Neural progenitor cell (in vitro differentiated cells): ENCODE data around the gene KLHL29. TPM values are rescaled to one million over a fixed set of nuclear protein-coding genes. Genes with fewer than 3 reads are reported as not detected.

ENCODE experiments used
- DNase-seq: peaks from one replicate; pipeline ENCODE4 v3.0.0-alpha.2; 2016; ENCODE audit warnings: low spot score
- H2AFZ ChIP-seq: fragments of 200-600 bp; sonication (generic); replicated peaks from 2 replicates; pipeline ENCODE4 v1.6.1; 2016; ENCODE audit warnings: antibody characterized with exemption
- H3F3A ChIP-seq: fragments of 200-600 bp; sonication (generic); 2 replicates; pipeline ENCODE4 v1.6.1; 2016; ENCODE audit warnings: antibody characterized with exemption, low read depth
- H3K27ac ChIP-seq: fragments of 200-600 bp; sonication (generic); 2 replicates; pipeline ENCODE4 v1.5.1; 2016; ENCODE audit warnings: mild to moderate bottlenecking
- H3K27me3 ChIP-seq: fragments of 200-600 bp; sonication (generic); 2 replicates; pipeline ENCODE4 v1.6.1; 2016; ENCODE audit warnings: mild to moderate bottlenecking, moderate library complexity
- H3K36me3 ChIP-seq: fragments of 200-600 bp; sonication (generic); 2 replicates; pipeline ENCODE4 v1.5.1; 2016
- H3K4me1 ChIP-seq: fragments of 200-600 bp; sonication (generic); 2 replicates; pipeline ENCODE4 v1.6.1; 2016; ENCODE audit warnings: mixed run types
- H3K4me2 ChIP-seq: fragments of 200-600 bp; sonication (generic); 2 replicates; pipeline ENCODE4 v1.6.1; 2016
- H3K4me3 ChIP-seq: fragments of 200-600 bp; sonication (generic); 2 replicates; pipeline ENCODE4 v1.5.1; 2016
- H3K79me2 ChIP-seq: fragments of 200-600 bp; sonication (generic); 2 replicates; pipeline ENCODE4 v1.6.1; 2016; ENCODE audit warnings: low read depth
- H3K9ac ChIP-seq: fragments of 200-600 bp; sonication (generic); 2 replicates; pipeline ENCODE4 v1.6.1; 2016
- H3K9me3 ChIP-seq: fragments of 200-600 bp; sonication (generic); 2 replicates; pipeline ENCODE4 v1.5.1; 2016; ENCODE audit warnings: low read depth
- H4K20me1 ChIP-seq: fragments of 200-600 bp; sonication (generic); 2 replicates; pipeline ENCODE4 v1.6.1; 2016; ENCODE audit warnings: low read depth
- H3K27ac Mint-ChIP-seq: 3 replicates; pipeline ENCODE4 v1.8.0; 2021; ENCODE audit warnings: mixed read lengths
- H3K27me3 Mint-ChIP-seq: 2 replicates; pipeline ENCODE4 v1.8.0; 2022; ENCODE audit warnings: low read depth, mild to moderate bottlenecking, inconsistent platforms, moderate library complexity, mixed read lengths; ENCODE audit not compliant: insufficient read depth
- H3K36me3 Mint-ChIP-seq: 3 replicates; pipeline ENCODE4 v1.8.0; 2021; ENCODE audit warnings: mixed read lengths
- H3K4me1 Mint-ChIP-seq: 3 replicates; pipeline ENCODE4 v1.8.0; 2021; ENCODE audit warnings: mixed read lengths
- H3K4me3 Mint-ChIP-seq: 3 replicates; pipeline ENCODE4 v1.8.0; 2021; ENCODE audit warnings: mild to moderate bottlenecking, moderate library complexity, mixed read lengths
- H3K9me3 Mint-ChIP-seq: 3 replicates; pipeline ENCODE4 v1.8.0; 2020; ENCODE audit warnings: mixed read lengths
- EZH2 ChIP-seq: fragments of 200-600 bp; sonication (generic); IDR thresholded peaks from 2 replicates; pipeline ENCODE4 v1.6.1; 2017; ENCODE audit warnings: antibody characterized with exemption, mild to moderate bottlenecking, moderate library complexity
- EZH2phosphoT487 ChIP-seq: fragments of 200-600 bp; sonication (generic); IDR thresholded peaks from 2 replicates; pipeline ENCODE4 v1.6.1; 2017; ENCODE audit warnings: antibody characterized with exemption
- total RNA-seq: library from RNA; depleted of rRNA; stranded (reverse); fragments of >200 nt; gene quantifications from 2 replicates; pipeline ENCODE4 v1.2.3, GENCODE V29; 2015; ENCODE audit warnings: low replicate concordance
- TF ChIP-seq, protein P1 (sequence below): fragments of 200-600 bp; sonication (generic); IDR thresholded peaks from 2 replicates; pipeline ENCODE4 v1.5.1; 2017; ENCODE audit warnings: antibody characterized with exemption, mild to moderate bottlenecking

KLHL29 gene
- total RNA-seq, 1 donor from 2014 or later = 1.6 TPM

DNA sequence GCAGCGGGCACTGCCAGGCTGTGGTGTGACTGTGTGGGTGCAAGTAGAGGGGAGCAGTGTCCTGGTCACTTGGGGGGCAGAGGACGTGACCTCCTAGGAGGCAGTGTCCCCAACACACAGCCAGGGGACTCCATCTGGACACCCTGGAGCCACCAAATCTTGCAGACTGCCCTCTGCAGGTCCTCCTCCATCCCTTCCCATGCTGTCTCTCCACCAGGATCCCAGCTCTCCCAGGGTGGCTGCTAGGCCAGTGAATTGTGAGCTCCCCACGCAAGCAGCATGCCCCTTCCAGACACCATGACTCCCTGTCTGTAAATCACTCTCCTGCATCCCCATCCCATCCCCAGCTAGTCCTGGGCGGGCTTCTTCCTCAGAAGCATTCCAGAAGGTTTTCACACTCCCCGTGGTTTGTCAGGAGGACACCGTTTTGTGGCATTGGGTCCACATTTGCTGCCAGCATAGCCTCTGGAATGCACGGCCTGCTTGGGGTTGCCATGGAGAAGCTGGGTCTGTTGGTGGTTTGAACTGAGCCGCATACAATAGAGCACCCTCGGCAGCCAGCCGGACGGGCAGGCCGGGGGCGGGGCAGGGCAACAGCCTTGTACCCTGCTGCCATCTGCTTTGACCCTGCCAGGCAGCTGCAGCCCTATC is 210.7 kb downstream of the KLHL29 start:
- Histone ChIP-seq H3K36me3 (no peaks in the 10 kb centered on the region), H3K9ac (no peak overlapping the region), H3K27ac (no peak overlapping the region), H2AFZ (peak overlapping the region; percentile 37), H3K4me2 (peak overlapping the region; percentile 54), H3F3A (no peaks in the 10 kb centered on the region), H3K4me3 (no peak overlapping the region), H3K9me3 (no peaks in the 10 kb centered on the region), H3K79me2 (no peaks in the 10 kb centered on the region), H3K4me1 (peaks cover 33% of the 10 kb centered on the region), H4K20me1 (no peaks in the 10 kb centered on the region), H3K27me3 (no peaks in the 10 kb centered on the region)
- H3K27me3 Mint-ChIP-seq = peaks cover 12% of the 10 kb centered on the region
- H3K9me3 Mint-ChIP-seq = no peaks in the 10 kb centered on the region
- peak; percentile 76 for DNase-seq
- TF ChIP-seq, protein P1, sequence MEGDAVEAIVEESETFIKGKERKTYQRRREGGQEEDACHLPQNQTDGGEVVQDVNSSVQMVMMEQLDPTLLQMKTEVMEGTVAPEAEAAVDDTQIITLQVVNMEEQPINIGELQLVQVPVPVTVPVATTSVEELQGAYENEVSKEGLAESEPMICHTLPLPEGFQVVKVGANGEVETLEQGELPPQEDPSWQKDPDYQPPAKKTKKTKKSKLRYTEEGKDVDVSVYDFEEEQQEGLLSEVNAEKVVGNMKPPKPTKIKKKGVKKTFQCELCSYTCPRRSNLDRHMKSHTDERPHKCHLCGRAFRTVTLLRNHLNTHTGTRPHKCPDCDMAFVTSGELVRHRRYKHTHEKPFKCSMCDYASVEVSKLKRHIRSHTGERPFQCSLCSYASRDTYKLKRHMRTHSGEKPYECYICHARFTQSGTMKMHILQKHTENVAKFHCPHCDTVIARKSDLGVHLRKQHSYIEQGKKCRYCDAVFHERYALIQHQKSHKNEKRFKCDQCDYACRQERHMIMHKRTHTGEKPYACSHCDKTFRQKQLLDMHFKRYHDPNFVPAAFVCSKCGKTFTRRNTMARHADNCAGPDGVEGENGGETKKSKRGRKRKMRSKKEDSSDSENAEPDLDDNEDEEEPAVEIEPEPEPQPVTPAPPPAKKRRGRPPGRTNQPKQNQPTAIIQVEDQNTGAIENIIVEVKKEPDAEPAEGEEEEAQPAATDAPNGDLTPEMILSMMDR = no peak
- TF ChIP-seq EZH2phosphoT487 (no peak), EZH2 (no peak)
- no peaks in the 10 kb centered on the region for H3K36me3 Mint-ChIP-seq
- H3K27ac Mint-ChIP-seq = peak overlapping the region; percentile 99
- peaks cover 55% of the 10 kb centered on the region for H3K4me1 Mint-ChIP-seq
- peak overlapping the region; percentile 42 for H3K4me3 Mint-ChIP-seq

DNA sequence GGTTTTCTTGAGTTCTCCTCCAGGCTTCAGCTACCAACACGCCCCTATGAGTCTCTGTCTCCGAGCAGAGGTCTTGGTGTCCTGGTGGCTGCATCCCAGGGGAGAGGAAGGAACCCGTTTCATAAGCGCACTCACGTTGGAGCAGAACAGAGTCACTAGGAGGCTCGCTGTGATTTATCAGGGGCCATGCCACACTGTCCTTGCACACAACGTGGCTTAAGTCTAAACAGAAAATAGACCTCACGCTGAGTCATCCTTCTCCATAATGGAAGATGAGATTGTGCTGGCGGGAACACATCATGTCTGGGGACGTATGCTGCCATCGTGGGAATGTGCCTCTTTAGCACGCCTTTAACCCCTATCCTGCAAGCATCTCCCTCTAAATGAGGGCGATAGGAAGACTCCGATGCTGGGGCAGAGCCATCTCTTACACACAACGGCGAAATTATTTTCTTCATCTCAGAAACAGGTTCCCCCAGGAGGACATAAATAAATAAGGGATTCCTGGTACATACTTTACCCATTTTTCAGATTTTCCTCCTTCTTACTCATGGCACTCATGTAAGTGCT is 211.4 kb downstream of the KLHL29 start:
- H4K20me1 ChIP-seq = no peaks in the 10 kb centered on the region

GRCh38 chr2:23597687-23598086 is 212.7 kb downstream of the KLHL29 start:
- no peak for DNase-seq
- H3K27ac Mint-ChIP-seq = peak overlapping the region; percentile 60

More for the DNA sequence above, 211.4 kb downstream of the KLHL29 start:
- Histone ChIP-seq H3K79me2 (no peaks in the 10 kb centered on the region), H3K36me3 (no peaks in the 10 kb centered on the region), H3K9ac (no peak overlapping the region), H3K4me2 (no peak overlapping the region), H3K4me3 (no peak overlapping the region), H3K27ac (no peak overlapping the region), H2AFZ (no peak overlapping the region), H3F3A (no peaks in the 10 kb centered on the region), H3K27me3 (no peaks in the 10 kb centered on the region), H3K4me1 (peaks cover 33% of the 10 kb centered on the region), H3K9me3 (no peaks in the 10 kb centered on the region)
- H3K36me3 Mint-ChIP-seq = no peaks in the 10 kb centered on the region
- H3K27me3 Mint-ChIP-seq = peaks cover 8% of the 10 kb centered on the region
- TF ChIP-seq EZH2 = no peak
- TF ChIP-seq, protein P1 = no peak
- no peak for TF ChIP-seq EZH2phosphoT487
- H3K27ac Mint-ChIP-seq = peak overlapping the region; percentile 99
- peaks cover 51% of the 10 kb centered on the region for H3K4me1 Mint-ChIP-seq
- no peak for DNase-seq
- peak overlapping the region; percentile 61 for H3K4me3 Mint-ChIP-seq
- H3K9me3 Mint-ChIP-seq = no peaks in the 10 kb centered on the region

More at GRCh38 chr2:23597687-23598086, 212.7 kb downstream of the KLHL29 start:
- Histone ChIP-seq H2AFZ (no peak overlapping the region), H3K79me2 (no peaks in the 10 kb centered on the region), H3K9me3 (no peaks in the 10 kb centered on the region), H4K20me1 (no peaks in the 10 kb centered on the region), H3K36me3 (no peaks in the 10 kb centered on the region), H3K4me3 (no peak overlapping the region), H3K27ac (no peak overlapping the region), H3F3A (no peaks in the 10 kb centered on the region), H3K27me3 (no peaks in the 10 kb centered on the region), H3K9ac (no peak overlapping the region), H3K4me2 (no peak overlapping the region), H3K4me1 (peaks cover 33% of the 10 kb centered on the region)
- Mint-ChIP-seq H3K4me1 (peaks cover 50% of the 10 kb centered on the region), H3K4me3 (no peak overlapping the region), H3K36me3 (no peaks in the 10 kb centered on the region), H3K9me3 (no peaks in the 10 kb centered on the region), H3K27me3 (peaks cover 8% of the 10 kb centered on the region)
- TF ChIP-seq EZH2 = no peak
- TF ChIP-seq, protein P1 = no peak
- no peak for TF ChIP-seq EZH2phosphoT487
